K562 (cell line): ENCODE data around the gene SH2B2. TPM values are rescaled to one million over a fixed set of nuclear protein-coding genes. Genes with fewer than 3 reads are reported as not detected.
A peak's percentile ranks its signal among the peaks of the same experiment; 100 is the strongest.

Source experiments
- ATAC-seq: fragments of 200-7000 bp; cut with Tn5 transposase; 3 replicates; pipeline ENCODE4 v1.9.1; 2020; ENCODE audit warnings: moderate library complexity
- BruUV-seq: library from RNA; stranded (reverse); fragments of 400-500 nt; replicated peaks from 2 replicates; lab custom pipeline; 2021; lab: Mats Ljungman, UMichigan
- CTCF ChIA-PET: fragments of 300-600 bp; formaldehyde crosslinking; extraction: SDS; loops from one replicate; lab custom pipeline; 2021; ENCODE audit warnings: low intra/inter-chr PET ratio; lab: Yijun Ruan, JAX
- POLR2A ChIA-PET: fragments of 300-600, 350-650 bp; sonication (Branson Sonifier 250); formaldehyde crosslinking; extraction: SDS; loops from one replicate; lab custom pipeline; 2021; ENCODE audit warnings: antibody characterized with exemption, inconsistent platforms; lab: Yijun Ruan, JAX
- DNase-seq, 4 experiments: peaks; one replicate each; pipeline versions ENCODE4 v3.0.0 to v3.0.0-alpha.2; 2011 to 2018; ENCODE audit warnings: low spot score in 3 of 4, mixed read lengths in 3 of 4; ENCODE audit errors: extremely low read depth in 1 of 4
- FAIRE-seq: peaks from 2 replicates; lab custom pipeline; 2011; peaks lifted over from hg19 to GRCh38; lab: Jason Lieb, UNC
- H2AFZ ChIP-seq: 2 replicates; pipeline ENCODE4 v1.6.0; 2011; ENCODE audit warnings: low read depth, low read length, control low read depth, inconsistent platforms
- H3K27ac ChIP-seq: fragments of 200-600 bp; 3 replicates; pipeline ENCODE4 v1.8.0; 2011; ENCODE audit warnings: low read depth, mild to moderate bottlenecking, control low read depth, inconsistent platforms, low read length, moderate library complexity, mixed read lengths; ENCODE audit errors: extremely low read depth
- H3K27me3 ChIP-seq, 2 experiments: fragments of 300-600 bp in 1 of 2; 2 replicates in 1 of 2; 3 replicates in 1 of 2; pipeline versions ENCODE4 v1.6.0 to v1.8.0; 2011; ENCODE audit warnings: inconsistent platforms in 2 of 2, low read length in 2 of 2, mild to moderate bottlenecking in 1 of 2, mixed read lengths in 1 of 2, moderate library complexity in 1 of 2; ENCODE audit not compliant: control insufficient read depth in 2 of 2, insufficient read depth in 2 of 2
- H3K36me3 ChIP-seq: fragments of 300-600 bp; 3 replicates; pipeline ENCODE4 v1.8.0; 2011; ENCODE audit warnings: mild to moderate bottlenecking, low read length, inconsistent platforms; ENCODE audit not compliant: control insufficient read depth, insufficient read depth
- H3K4me1 ChIP-seq, 2 experiments: fragments of 200-600 bp in 1 of 2; replicated peaks in 1 of 2; 2 replicates in 1 of 2; 3 replicates in 1 of 2; pipeline versions ENCODE4 v1.5.1 to v1.8.0; 2011; ENCODE audit warnings: inconsistent platforms in 2 of 2, low read length in 2 of 2, mild to moderate bottlenecking in 1 of 2, mixed read lengths in 1 of 2, moderate library complexity in 1 of 2; ENCODE audit not compliant: control insufficient read depth in 2 of 2, insufficient read depth in 2 of 2
- H3K4me2 ChIP-seq: 2 replicates; pipeline ENCODE4 v1.6.1; 2011; ENCODE audit warnings: low read length, control low read depth, inconsistent platforms, mixed read lengths; ENCODE audit not compliant: insufficient read depth
- H3K4me3 ChIP-seq: fragments of 200-600 bp; sonication (generic), shearing (Covaris generic); 2 replicates; pipeline ENCODE4 v1.5.1; 2016; ENCODE audit warnings: control low read depth, inconsistent platforms
- H3K79me2 ChIP-seq: fragments of 200-600 bp; 3 replicates; pipeline ENCODE4 v1.8.0; 2011; ENCODE audit warnings: low read length, inconsistent platforms; ENCODE audit not compliant: control insufficient read depth, insufficient read depth
- H3K9ac ChIP-seq, 2 experiments: 2 replicates each; pipeline versions ENCODE4 v1.6.0 to v1.6.1; 2011; ENCODE audit warnings: low read depth in 2 of 2, low read length in 2 of 2, control low read depth in 1 of 2, inconsistent platforms in 1 of 2, mild to moderate bottlenecking in 1 of 2, mixed read lengths in 1 of 2; ENCODE audit not compliant: insufficient read depth in 1 of 2
- H3K9me1 ChIP-seq: one replicate; pipeline ENCODE4 v1.6.0; 2011; ENCODE audit warnings: inconsistent platforms, mild to moderate bottlenecking, low read length, moderate library complexity; ENCODE audit not compliant: control insufficient read depth, insufficient read depth
- H3K9me3 ChIP-seq: replicated peaks from 2 replicates; pipeline ENCODE4 v1.5.1; 2011; ENCODE audit warnings: low read depth, low read length, inconsistent platforms; ENCODE audit not compliant: control insufficient read depth, insufficient read depth
- H4K20me1 ChIP-seq: replicated peaks from 2 replicates; pipeline ENCODE4 v1.6.1; 2011; ENCODE audit warnings: low read length, inconsistent platforms, mixed read lengths; ENCODE audit not compliant: control insufficient read depth, insufficient read depth
- DACH1 ChIP-seq: fragments of 450-650 bp; IDR thresholded peaks from 2 replicates; pipeline ENCODE4 v1.6.1; 2018; ENCODE audit not compliant: partially characterized antibody
- DNMT1 ChIP-seq: fragments of 450-650 bp; IDR thresholded peaks from 2 replicates; pipeline ENCODE4 v1.6.1; 2016; ENCODE audit warnings: antibody characterized with exemption, mild to moderate bottlenecking
- KAT7 ChIP-seq: sonication (generic); formaldehyde crosslinking; IDR thresholded peaks from 2 replicates; pipeline ENCODE4 v1.8.0; 2022; ENCODE audit warnings: missing genetic modification reagents, mild to moderate bottlenecking, borderline replicate concordance
- KLF1 ChIP-seq: fragments of 450-650 bp; IDR thresholded peaks from 2 replicates; pipeline ENCODE4 v1.6.1; 2016; ENCODE audit warnings: missing genetic modification characterization, missing compliant biosample characterization
- RBM22 ChIP-seq: fragments of 200-400 bp; formaldehyde crosslinking; IDR thresholded peaks from 2 replicates; pipeline ENCODE4 v1.6.1; 2018; ENCODE audit warnings: low read length, low read depth; ENCODE audit not compliant: poor library complexity, severe bottlenecking
- TARDBP ChIP-seq: fragments of 450-650 bp; IDR thresholded peaks from 2 replicates; pipeline ENCODE4 v1.6.1; 2016
- TSC22D4 ChIP-seq: fragments of 450-650 bp; IDR thresholded peaks from 2 replicates; pipeline ENCODE4 v1.6.1; 2016; ENCODE audit warnings: missing genetic modification characterization, missing biosample characterization, control low read depth
- ZFPM2 ChIP-seq: fragments of 250-450 bp; sonication (Bioruptor Pico); IDR thresholded peaks from 2 replicates; pipeline ENCODE4 v1.5.1; 2022; ENCODE audit warnings: mild to moderate bottlenecking
- WGBS: fragments of 100-300 bp; shearing (Covaris generic); methylation state at CpG from one replicate; pipeline ENCODE4 v1.1.6; 2016; ENCODE audit warnings: low coverage, mixed read lengths; ENCODE audit not compliant: insufficient coverage; ENCODE audit errors: missing lambda C conversion rate; 5-methylcytosine and 5-hydroxymethylcytosine counted together
- in situ Hi-C: fragments of 300-500 bp; cut with MboI; formaldehyde crosslinking; loops from 4 replicates; pipeline ENCODE4 v1.15.0; 2018; ENCODE audit warnings: inconsistent platforms, mixed read lengths
- intact Hi-C: fragments of 100-400 bp; cut with micrococcal nuclease; formaldehyde crosslinking; loops from 2 replicates; pipeline ENCODE4 v1.14.2; 2022
- polyA plus RNA-seq, 8 experiments: library from polyadenylated mRNA; depleted of rRNA in 4 of 8; stranded (reverse) in 5 of 8; unstranded in 3 of 8; fragments of >200 nt; fragmentation: Nextera tagmentation in 2 of 8; fragmentation: Illumina TruSeq in 1 of 8; extraction: Ambion mirVana in 2 of 8; extraction: Trizol in 1 of 8; gene quantifications; 2 replicates each; pipeline versions ENCODE4 v1.2.1 to v1.2.3, GENCODE V29; 2011 to 2014; ENCODE audit warnings: inconsistent platforms in 1 of 8, missing spikeins in 1 of 8
- total RNA-seq, 7 experiments: library from RNA; depleted of rRNA in 6 of 7; stranded (reverse); fragments of >200 nt in 6 of 7; fragmentation: Illumina TruSeq in 2 of 7; extraction: Trizol in 2 of 7; gene quantifications; 2 replicates each; pipeline versions ENCODE4 v1.2.1 to v1.2.3, GENCODE V29; 2011 to 2021; ENCODE audit warnings: low replicate concordance in 1 of 7
- TF ChIP-seq, protein P1 (sequence below): fragments of 450-650 bp; IDR thresholded peaks from 2 replicates; pipeline ENCODE4 v1.6.1; 2014; ENCODE audit warnings: low read depth, mild to moderate bottlenecking, moderate library complexity, borderline replicate concordance
- TF ChIP-seq, protein P2 (sequence below): fragments of 250-450 bp; sonication (Bioruptor Pico); IDR thresholded peaks from 2 replicates; pipeline ENCODE4 v1.5.0; 2020; ENCODE audit warnings: mild to moderate bottlenecking

SH2B2 gene
- total and polyA plus RNA-seq, 9 of the 15 experiments (the other 6 are each of a cell fraction or from before 2014, with no cell fraction given), result 0.03 to 0.89 (median 0.07) TPM; not detected in 4

- TF ChIP-seq KAT7 (CRISPR knock-in tag), result no peak
- no peak for TF ChIP-seq TSC22D4
- no peak for TF ChIP-seq DNMT1
- no peak for TF ChIP-seq ZFPM2 (CRISPR knock-in tag)
- peak; percentile 63; the same call in 1 of the 2 replicates for TF ChIP-seq TARDBP
- TF ChIP-seq DACH1, result no peak
Observed at GRCh38 chr7:102286237-102287110, at the start of gene SH2B2 (continued).

- DNase-seq, result no peak
- no peaks in the 10 kb centered on the region for H3K9me3 ChIP-seq
- no peaks in the 10 kb centered on the region for H3K27me3 ChIP-seq
- H3K79me2 ChIP-seq, result no peaks in the 10 kb centered on the region
- ATAC-seq, result no peak
- 95% methylated on average over 27 of the region's 35 CpGs for WGBS
- H2AFZ ChIP-seq, result no peak overlapping the region
- H3K4me3 ChIP-seq, result no peak overlapping the region
- H4K20me1 ChIP-seq, result peaks cover 3% of the 10 kb centered on the region; the same call in 1 of the 2 replicates
- H3K9ac ChIP-seq, result peak overlapping the region in 1 of 2 experiments; percentile 23; a peak in 1 of 4 replicates
- no TSS peak for BruUV-seq
- TF ChIP-seq, protein P1, sequence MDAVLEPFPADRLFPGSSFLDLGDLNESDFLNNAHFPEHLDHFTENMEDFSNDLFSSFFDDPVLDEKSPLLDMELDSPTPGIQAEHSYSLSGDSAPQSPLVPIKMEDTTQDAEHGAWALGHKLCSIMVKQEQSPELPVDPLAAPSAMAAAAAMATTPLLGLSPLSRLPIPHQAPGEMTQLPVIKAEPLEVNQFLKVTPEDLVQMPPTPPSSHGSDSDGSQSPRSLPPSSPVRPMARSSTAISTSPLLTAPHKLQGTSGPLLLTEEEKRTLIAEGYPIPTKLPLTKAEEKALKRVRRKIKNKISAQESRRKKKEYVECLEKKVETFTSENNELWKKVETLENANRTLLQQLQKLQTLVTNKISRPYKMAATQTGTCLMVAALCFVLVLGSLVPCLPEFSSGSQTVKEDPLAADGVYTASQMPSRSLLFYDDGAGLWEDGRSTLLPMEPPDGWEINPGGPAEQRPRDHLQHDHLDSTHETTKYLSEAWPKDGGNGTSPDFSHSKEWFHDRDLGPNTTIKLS, result no peak
- TF ChIP-seq KLF1 (tag) (no peak), RBM22 (peak; percentile 58)
- TF ChIP-seq, protein P2, sequence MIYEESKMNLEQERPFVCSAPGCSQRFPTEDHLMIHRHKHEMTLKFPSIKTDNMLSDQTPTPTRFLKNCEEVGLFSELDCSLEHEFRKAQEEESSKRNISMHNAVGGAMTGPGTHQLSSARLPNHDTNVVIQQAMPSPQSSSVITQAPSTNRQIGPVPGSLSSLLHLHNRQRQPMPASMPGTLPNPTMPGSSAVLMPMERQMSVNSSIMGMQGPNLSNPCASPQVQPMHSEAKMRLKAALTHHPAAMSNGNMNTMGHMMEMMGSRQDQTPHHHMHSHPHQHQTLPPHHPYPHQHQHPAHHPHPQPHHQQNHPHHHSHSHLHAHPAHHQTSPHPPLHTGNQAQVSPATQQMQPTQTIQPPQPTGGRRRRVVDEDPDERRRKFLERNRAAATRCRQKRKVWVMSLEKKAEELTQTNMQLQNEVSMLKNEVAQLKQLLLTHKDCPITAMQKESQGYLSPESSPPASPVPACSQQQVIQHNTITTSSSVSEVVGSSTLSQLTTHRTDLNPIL (CRISPR knock-in tag), result no peak
- in situ Hi-C loops (loop anchor here (10.0 kb wide), 1 partner anchor 545 kb away; no protein-coding TSS in a partner anchor), intact Hi-C loops (loop anchor here (5.0 kb wide), 2 partner anchors 422 to 637 kb away; partner anchors contain the start of gene CUX1)
- CTCF ChIA-PET, result no interaction called here
- H3K27ac ChIP-seq, result no peak overlapping the region
- H3K4me1 ChIP-seq, result peaks cover 0 to 6% of the 10 kb centered on the region in 2 experiments; a peak in 1 of 5 replicates
- POLR2A ChIA-PET, result interaction anchor here (0.5 to 0.9 kb wide), 2 partner anchors 8 to 12 kb away, joined by 3 read pairs; no protein-coding TSS in a partner anchor
- peaks cover 53% of the 10 kb centered on the region for H3K36me3 ChIP-seq
- no peak for FAIRE-seq
- no peaks in the 10 kb centered on the region for H3K9me1 ChIP-seq
- H3K4me2 ChIP-seq, result no peak overlapping the region
Observed at GRCh38 chr7:102239206-102239820, 47.4 kb upstream of the SH2B2 start.
